Glomerular visceral epithelial cell (primary cell): Measurements from ENCODE around the gene LCE6A.

ENCODE experiments used
- DNase-seq: peaks from one replicate; pipeline ENCODE4 v3.0.0-alpha.2; 2016; ENCODE audit errors: extremely low spot score

LCE6A gene, protein sequence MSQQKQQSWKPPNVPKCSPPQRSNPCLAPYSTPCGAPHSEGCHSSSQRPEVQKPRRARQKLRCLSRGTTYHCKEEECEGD

GRCh38 chr1:152842556-152842955 is at the start of gene LCE6A:
TSS of gene LCE6A (plus strand) at chr1:152842856. CDS start at chr1:152843521, 665 bp downstream.
- no peak for DNase-seq

GRCh38 chr1:152795686-152796085 is 47.0 kb upstream of the LCE6A start:
- DNase-seq, result no peak

GRCh38 chr1:152796421-152796820 is 46.2 kb upstream of the LCE6A start, which contains the start of gene LCE1D:
TSS of gene LCE1D (plus strand) at chr1:152796721. CDS start at chr1:152797795, 1,074 bp downstream.
- no peak for DNase-seq

DNA sequence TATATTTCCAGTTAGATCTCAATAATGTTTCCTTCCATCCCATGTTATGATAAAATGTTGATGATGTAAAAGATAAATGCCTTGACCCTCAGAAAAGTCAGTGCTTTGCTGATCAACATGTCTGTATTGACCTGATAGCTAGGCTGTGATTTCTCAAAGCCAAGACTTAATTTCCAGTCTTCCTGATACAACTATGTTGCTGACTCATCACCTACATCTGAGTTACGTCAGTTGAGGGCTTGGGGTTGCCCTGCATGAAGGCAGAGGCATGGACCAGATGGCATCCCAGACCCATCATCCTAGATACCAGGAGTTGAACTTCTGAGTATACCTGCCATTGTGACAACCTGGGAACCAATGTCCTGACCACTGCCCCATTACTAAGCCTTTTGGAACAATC is 41.3 kb upstream of the LCE6A start:
- DNase-seq, result no peak

DNA sequence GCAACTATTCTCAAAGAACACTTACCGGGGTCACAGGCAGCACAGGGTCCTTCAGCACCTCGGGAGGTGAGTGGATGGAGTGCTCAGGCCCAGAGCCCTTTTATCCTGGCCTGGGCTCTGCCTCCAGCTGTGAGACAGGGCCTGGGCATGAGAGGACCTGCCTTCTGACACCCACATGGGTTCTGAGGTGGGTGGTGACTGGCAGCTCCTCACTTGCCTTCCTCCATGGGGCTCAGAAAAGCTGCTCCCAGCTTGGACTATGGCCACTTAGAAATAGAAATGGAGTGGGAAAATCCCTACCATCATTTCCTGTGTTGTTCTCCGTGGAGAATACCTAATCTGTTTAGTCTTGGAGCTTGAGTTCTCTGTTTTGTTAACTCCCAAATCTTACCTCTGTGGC is 36.1 kb upstream of the LCE6A start, which contains the start of gene LCE1C:
Gene LCE1C (minus strand): TSS at position 76 of the 400 bp plus-strand sequence. CDS start 1,173 bp downstream, outside the sequence.
- DNase-seq, result no peak

DNA sequence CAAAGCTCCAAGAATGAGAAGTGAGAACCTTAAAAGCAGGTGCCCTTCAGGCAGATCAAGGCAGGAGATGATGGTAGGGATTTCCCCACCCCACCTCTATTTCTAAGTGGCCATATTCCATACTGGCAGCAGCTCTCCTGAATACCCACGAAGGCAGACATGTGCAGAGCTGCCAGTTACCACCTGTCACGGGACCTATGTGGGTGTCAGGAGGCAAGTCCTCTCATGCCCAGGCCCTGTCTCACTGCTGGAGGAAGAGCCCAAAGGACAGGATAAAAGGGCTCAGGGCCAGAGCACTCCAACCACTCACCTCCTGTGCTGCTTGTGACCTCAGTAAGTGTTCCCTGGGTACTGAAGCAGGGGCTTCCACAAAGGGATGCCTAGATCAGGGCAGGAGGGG is 31.6 kb upstream of the LCE6A start:
- no peak for DNase-seq

DNA sequence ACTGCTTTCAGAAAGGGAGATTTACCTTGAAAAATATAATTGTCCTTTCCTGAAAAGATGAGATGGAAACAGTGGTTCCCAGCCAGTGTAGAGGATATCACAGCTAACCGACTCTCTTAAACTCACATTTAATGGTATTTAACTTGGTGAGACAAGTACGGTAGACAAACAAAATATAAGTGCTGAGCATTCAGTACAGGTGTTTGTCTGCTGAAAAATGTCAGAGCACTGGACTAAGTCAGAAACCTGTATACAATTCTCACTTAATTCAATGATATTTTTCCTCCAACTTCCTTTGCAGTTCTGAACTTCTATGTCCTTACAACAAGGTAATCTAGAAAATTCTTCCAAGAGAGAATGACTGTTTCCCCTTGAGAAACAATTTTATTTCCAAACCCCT is 31.0 kb upstream of the LCE6A start, which contains the start of gene LCE1B:
Gene LCE1B (plus strand): TSS at position 301 of the 400 bp plus-strand sequence. CDS start 476 bp downstream, outside the sequence.
- no peak for DNase-seq

GRCh38 chr1:152817309-152817708 is 25.3 kb upstream of the LCE6A start:
- DNase-seq, result no peak

- no peak for DNase-seq
These were observed 19.4 kb upstream of the LCE6A start for GRCh38 chr1:152823294-152823693.

DNA sequence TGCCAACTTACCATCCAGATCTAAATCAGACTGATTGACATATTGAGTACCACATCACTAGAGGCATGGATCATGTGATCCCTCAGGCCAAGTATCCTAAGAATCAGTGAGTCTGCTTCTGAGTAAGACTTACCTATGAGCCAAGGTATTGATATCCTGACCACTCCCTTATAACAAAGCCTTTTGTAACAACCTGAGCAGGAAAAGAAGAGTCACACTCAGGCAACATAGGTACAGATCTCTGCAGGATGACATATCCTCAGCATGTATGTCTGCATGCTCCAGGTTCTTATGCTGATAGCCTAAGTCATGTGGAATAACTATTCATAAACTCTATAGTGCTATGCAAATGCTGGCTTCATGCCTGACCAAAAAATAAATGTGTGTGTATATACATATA is 17.7 kb upstream of the LCE6A start:
- DNase-seq, result no peak

GRCh38 chr1:152827173-152827572 is 15.5 kb upstream of the LCE6A start, which contains the start of gene LCE1A:
TSS of gene LCE1A (plus strand) at chr1:152827473. CDS start at chr1:152827473, 0 bp downstream.
- DNase-seq, result no peak

DNA sequence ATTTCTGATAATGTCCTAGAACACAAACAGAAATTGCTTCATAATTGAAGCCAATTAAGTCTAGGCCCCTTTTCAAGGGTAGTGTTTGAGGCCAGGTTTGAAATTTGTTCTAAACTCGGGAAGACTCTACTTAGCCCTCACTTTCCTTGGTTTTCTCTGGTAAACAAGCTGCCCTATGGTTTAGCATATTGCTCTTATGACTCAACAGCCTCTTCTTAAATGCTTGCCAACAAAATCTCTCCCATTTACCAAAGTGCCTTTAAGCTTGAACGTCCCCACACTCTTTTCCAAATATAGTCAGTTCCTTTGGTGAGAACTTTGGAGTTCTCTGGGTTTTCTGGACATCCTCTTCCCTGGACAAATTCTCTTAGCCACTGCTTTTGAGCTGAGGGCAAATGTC is 5.8 kb upstream of the LCE6A start:
- DNase-seq, result no peak

GRCh38 chr1:152855661-152856060 is 13.0 kb downstream of the LCE6A start:
- DNase-seq, result no peak

- DNase-seq, result no peak
These were observed 15.4 kb downstream of the LCE6A start for GRCh38 chr1:152858062-152858461.

DNA sequence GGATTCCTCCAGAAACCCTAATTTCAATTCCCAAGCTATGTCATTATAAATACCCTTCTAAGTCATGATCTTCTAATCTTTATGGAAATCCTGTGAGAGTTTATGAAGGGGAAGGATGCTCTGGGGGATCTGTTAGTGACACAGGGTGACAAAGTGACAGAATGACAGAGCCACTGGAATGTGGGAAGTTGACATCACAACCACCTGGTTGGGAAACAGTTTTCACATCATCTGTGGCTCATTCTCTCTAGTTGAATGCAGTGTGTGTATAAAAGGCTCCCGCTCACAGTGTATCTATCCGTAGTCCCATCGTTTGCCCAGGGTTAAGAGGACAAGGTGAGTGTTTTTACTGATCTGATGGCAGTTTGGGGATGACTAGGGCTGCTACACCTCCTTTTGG is 17.0 kb downstream of the LCE6A start, which contains the start of gene LCE7A:
Gene LCE7A (plus strand): TSS at position 301 of the 400 bp plus-strand sequence. CDS start 702 bp downstream, outside the sequence.
- no peak for DNase-seq

- DNase-seq, result no peak
These were observed 17.5 kb downstream of the LCE6A start for GRCh38 chr1:152860129-152860528.

- no peak for DNase-seq
These were observed 18.7 kb downstream of the LCE6A start for GRCh38 chr1:152861374-152861773.

DNA sequence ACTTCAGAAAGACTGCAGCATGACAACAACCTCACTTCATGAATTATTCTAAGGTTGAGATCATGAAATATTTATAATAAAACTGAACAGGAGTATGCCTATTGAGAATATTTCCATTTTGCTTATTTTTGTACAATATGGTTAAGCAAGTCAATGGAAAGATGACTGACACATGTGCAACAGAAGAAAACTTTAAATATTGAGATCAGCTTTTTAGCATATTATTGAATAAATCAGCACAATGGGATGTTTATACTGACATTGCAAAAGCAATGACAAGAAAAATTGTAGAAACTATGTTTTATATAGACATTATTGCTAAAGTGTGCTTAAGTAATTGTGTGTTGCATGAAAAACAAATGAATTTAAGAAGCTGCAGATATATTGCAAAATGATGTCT is 21.8 kb downstream of the LCE6A start:
- DNase-seq, result no peak

- no peak for DNase-seq
These were observed 23.7 kb downstream of the LCE6A start for GRCh38 chr1:152866321-152866720.

DNA sequence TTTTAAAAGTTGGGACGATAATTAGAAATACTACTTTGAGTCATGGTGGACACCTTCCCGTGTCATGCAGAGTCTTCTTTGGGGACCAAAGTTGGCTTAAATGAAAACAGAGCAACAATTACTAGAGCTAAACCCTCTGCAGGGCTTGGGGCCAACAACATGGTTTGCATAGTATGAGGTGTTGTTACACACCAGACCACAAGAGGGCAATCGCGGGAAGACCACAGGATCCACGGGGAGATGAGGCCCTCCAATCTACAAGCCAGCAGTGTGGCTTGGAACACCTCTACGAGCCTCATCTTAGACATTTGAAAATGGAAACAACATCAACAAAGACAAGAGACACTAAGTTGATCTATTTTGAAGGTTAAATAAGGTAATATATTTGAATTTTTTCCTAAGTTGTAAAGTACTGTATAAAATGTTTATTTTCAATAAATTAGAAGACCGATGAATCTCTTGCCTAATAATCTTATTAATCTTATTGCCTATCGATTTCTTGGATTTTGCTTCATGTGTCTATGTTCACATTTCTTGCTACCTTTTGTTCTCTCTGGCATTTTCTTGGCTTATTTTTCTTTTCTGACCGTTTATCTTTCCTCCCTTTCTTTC is 27.3 kb downstream of the LCE6A start:
- DNase-seq, result peak; percentile 65

GRCh38 chr1:152870831-152871730 is 28.4 kb downstream of the LCE6A start:
- peak; percentile 7 for DNase-seq

- no peak for DNase-seq
These were observed 29.1 kb downstream of the LCE6A start for GRCh38 chr1:152871731-152872126.
